ENCODE measurements around the gene SPP1.
"Not testable (repeated sequence)": the region's sequence is repeated elsewhere in the genome, so short reads cannot be mapped to it uniquely, and the experiment has no call there.

SPP1 gene

DNA sequence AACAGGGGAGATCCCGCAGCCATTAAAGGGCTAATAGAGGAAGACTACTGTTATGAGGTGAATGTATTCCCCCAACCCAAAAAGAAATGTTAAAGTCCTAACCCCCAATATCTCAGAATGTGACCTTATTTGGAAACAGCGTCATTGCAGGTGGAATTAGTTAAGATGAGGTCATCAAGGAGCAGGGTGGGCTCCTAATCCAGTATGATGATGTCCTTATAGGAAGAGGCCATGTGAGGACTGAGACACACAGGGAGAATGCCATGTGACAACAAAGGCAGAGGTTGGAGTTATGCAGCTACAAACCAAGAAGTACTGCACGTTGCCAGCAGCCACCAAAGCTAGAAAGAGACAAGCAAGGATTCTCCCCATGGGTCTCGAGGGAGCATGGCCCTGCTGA, 14.3 kb downstream of the SPP1 start:
- CTCF ChIA-PET: interaction anchor here (1.3 to 2.6 kb wide), 4 partner anchors 10 to 18 kb away, joined by 3 to 11 read pairs (median 6); partner anchors contain the start of gene PKD2

DNA sequence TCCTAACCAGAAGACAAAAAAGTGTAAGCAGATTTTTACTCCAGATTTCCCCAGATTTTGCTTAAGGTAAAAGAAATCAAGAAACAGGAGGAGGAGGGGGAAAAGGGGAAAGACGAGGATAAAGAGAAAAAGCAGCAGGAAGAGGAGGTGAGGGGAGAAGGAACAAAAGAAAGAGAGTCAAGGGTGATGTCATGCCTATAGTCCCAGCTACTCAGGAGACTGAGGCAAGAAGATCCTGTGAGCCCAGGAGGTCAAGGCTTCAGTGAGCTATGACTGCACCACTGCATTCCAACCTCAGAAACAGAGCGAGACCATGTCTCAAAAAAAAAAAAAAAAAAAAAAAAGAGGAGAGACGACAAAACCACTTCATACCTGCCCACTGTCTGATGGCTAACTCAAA, 19.9 kb downstream of the SPP1 start:
- TF ChIP-seq, protein P1, sequence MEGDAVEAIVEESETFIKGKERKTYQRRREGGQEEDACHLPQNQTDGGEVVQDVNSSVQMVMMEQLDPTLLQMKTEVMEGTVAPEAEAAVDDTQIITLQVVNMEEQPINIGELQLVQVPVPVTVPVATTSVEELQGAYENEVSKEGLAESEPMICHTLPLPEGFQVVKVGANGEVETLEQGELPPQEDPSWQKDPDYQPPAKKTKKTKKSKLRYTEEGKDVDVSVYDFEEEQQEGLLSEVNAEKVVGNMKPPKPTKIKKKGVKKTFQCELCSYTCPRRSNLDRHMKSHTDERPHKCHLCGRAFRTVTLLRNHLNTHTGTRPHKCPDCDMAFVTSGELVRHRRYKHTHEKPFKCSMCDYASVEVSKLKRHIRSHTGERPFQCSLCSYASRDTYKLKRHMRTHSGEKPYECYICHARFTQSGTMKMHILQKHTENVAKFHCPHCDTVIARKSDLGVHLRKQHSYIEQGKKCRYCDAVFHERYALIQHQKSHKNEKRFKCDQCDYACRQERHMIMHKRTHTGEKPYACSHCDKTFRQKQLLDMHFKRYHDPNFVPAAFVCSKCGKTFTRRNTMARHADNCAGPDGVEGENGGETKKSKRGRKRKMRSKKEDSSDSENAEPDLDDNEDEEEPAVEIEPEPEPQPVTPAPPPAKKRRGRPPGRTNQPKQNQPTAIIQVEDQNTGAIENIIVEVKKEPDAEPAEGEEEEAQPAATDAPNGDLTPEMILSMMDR (IDR thresholded peaks at IDR 0.05; ENCODE audit: control extremely low read depth, extremely low read depth, low read depth, missing control alignments): no peak
- DNase-seq (ENCODE audit: extremely low spot score): no peak
- ChIA-PET POLR2A (no interaction called here), CTCF (no interaction called here)

More for the DNA sequence above, 14.3 kb downstream of the SPP1 start:
- POLR2A ChIA-PET: no interaction called here
- no peak for DNase-seq (ENCODE audit: extremely low spot score)
- TF ChIP-seq, protein P1 (IDR thresholded peaks at IDR 0.05; ENCODE audit: control extremely low read depth, extremely low read depth, low read depth, missing control alignments): no peak

DNA sequence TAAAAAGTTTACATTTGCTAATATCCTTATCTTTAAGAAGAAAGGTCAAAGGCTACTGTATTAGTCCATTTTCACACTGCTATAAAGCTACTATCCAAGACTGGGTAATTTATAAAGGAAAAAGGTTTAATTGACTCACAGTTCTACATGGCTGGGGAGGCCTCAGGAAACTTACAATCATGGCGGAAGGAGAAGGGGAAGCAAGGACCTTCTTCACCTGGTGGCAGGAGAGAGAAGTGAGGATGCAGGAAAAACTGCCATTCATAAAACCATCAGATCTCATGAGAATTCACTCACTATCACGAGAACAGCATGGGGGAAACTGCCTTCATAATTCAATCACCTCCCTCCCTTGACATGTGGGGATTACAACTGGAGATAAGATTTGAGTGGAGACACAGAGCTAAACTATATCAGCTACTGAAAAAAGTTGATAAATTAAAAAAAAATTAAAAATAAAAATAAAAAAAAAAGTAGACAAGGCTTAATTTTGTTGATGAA, 23.7 kb downstream of the SPP1 start:
- POLR2A ChIA-PET; DNase-seq (ENCODE audit: extremely low spot score); CTCF ChIA-PET: not testable (repeated sequence)

DNA sequence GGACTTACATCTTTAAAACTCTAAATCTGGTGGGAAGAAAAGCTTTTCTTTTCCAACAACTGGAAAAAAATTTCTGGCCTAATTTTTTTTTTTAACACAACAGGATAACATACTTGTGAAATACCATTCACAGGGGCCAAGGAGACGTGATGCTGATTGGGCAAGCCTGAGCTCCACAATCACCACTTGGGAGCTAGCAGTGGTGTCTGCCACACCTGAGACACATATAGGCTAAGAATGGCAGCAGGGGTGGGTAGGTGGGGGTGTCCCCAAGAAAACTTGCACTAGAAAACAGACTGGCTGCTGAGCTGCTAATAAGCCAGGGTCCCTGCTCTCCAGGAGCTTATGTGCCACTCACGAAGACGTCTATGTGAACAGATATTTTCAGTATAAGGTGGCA, 26.4 kb downstream of the SPP1 start:
- DNase-seq (ENCODE audit: extremely low spot score): no peak
- CTCF ChIA-PET: interaction anchor here (1.1 to 2.5 kb wide), 7 partner anchors 8 to 31 kb away, joined by 3 to 9 read pairs (median 6); no protein-coding TSS in a partner anchor
- POLR2A ChIA-PET: no interaction called here
- TF ChIP-seq, protein P1 (IDR thresholded peaks at IDR 0.05; ENCODE audit: control extremely low read depth, extremely low read depth, low read depth, missing control alignments): no peak

DNA sequence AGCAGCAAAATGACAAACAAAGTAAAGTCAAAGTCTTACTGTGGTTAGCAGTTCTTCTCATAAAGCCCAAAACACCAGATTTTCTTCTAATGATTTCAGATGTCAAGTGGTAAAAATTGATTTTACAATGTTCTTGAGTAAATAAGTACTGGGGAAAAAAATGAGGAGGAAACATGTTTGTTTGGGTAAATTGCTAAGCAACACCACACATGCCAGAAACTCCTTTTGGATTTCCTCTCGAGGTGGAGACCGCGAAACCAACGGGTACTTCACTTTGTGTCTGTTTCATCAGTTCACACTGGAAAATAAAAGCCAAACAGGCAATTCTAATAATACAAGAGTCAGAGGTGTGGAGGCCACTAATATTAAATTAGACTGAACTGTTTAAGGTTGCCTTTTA, 27.3 kb downstream of the SPP1 start:
- no peak for DNase-seq (ENCODE audit: extremely low spot score)
- ChIA-PET POLR2A (no interaction called here), CTCF (interaction anchor here (2.5 kb wide), 1 partner anchor 10 kb away, joined by 9 read pairs; no protein-coding TSS in a partner anchor)
- TF ChIP-seq, protein P1 (IDR thresholded peaks at IDR 0.05; ENCODE audit: control extremely low read depth, extremely low read depth, low read depth, missing control alignments): no peak

DNA sequence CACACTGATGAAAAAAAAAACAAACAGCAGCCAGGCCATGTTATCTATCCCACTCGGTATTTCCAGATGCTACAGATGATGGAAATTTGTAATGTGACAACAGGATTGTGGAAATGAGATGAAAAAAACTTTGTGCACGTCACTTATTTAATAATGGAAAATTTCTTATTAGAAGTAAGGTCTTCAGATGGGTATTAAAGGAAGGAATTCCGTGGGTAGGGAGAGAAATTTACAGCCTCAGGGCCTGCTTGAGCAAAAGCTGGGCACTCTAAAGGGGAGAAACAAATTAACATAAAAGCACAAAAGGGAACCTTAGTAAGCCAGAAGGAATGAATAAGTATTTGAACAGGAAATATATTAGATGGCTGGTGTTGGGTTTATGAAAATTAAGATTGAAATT, 27.7 kb downstream of the SPP1 start:
- ChIA-PET CTCF (interaction anchor here (1.1 to 2.5 kb wide), 2 partner anchors 10 to 29 kb away, joined by 4 to 9 read pairs; no protein-coding TSS in a partner anchor), POLR2A (no interaction called here)
- DNase-seq (ENCODE audit: extremely low spot score): no peak
- TF ChIP-seq, protein P1 (IDR thresholded peaks at IDR 0.05; ENCODE audit: control extremely low read depth, extremely low read depth, low read depth, missing control alignments): no peak

DNA sequence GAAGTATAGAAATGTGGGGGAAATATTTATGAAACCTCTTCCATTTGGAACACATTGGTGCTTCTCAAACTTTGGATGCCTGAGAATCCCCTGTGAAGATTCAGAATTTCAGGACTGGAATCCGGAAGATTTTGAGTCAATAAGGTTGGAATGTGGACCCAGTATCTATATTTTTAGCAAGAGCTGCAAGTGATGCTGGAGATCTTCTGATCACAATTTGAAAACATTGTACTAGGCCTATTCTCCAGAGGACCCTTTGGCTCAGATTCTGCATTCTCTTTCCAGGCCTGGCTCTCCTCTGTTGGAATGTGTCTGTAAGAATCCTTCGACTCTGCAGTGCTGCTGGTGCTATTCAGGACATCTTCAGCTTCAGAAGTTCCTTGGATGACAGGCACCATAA, 29.6 kb downstream of the SPP1 start:
- TF ChIP-seq, protein P1 (IDR thresholded peaks at IDR 0.05; ENCODE audit: control extremely low read depth, extremely low read depth, low read depth, missing control alignments): no peak
- ChIA-PET CTCF (interaction anchor here (1.2 kb wide), 1 partner anchor 10 kb away, joined by 3 read pairs; no protein-coding TSS in a partner anchor), POLR2A (no interaction called here)
- no peak for DNase-seq (ENCODE audit: extremely low spot score)
